T-helper 1 cell treated with Interleukin-12 subunit alpha and Interleukin-12 subunit beta and Interleukin-4 antibody, amounts not matched to agents 30 μg/mL and 1 μg/mL, for 36 hours (primary cell): ENCODE data around the gene DELE1.

Source experiments
- H3K27ac Mint-ChIP-seq: one replicate; pipeline ENCODE4 v1.8.0; 2021; ENCODE audit warnings: mild to moderate bottlenecking, mixed read lengths
- H3K27me3 Mint-ChIP-seq: one replicate; pipeline ENCODE4 v1.8.0; 2021; ENCODE audit warnings: low read depth, mixed read lengths
- H3K36me3 Mint-ChIP-seq: one replicate; pipeline ENCODE4 v1.8.0; 2021; ENCODE audit warnings: low read depth, mixed read lengths
- H3K4me1 Mint-ChIP-seq: one replicate; pipeline ENCODE4 v1.8.0; 2021; ENCODE audit warnings: low read depth, mixed read lengths
- H3K4me3 Mint-ChIP-seq: one replicate; pipeline ENCODE4 v1.8.0; 2021; ENCODE audit warnings: mild to moderate bottlenecking, moderate library complexity, mixed read lengths
- H3K9me3 Mint-ChIP-seq: one replicate; pipeline ENCODE4 v1.8.0; 2021; ENCODE audit warnings: mixed read lengths

The DELE1 gene

GRCh38 chr5:141949511-141949910 is 25.8 kb downstream of the DELE1 start:
- no peaks in the 10 kb centered on the region for H3K27me3 Mint-ChIP-seq
- H3K4me1 Mint-ChIP-seq = peaks cover 26% of the 10 kb centered on the region
- H3K36me3 Mint-ChIP-seq = no peaks in the 10 kb centered on the region
- H3K4me3 Mint-ChIP-seq = no peak overlapping the region
- no peaks in the 10 kb centered on the region for H3K9me3 Mint-ChIP-seq
- H3K27ac Mint-ChIP-seq = no peak overlapping the region

GRCh38 chr5:141950207-141951005 is 26.7 kb downstream of the DELE1 start:
- Mint-ChIP-seq H3K4me1 (peaks cover 27% of the 10 kb centered on the region), H3K27me3 (no peaks in the 10 kb centered on the region), H3K36me3 (no peaks in the 10 kb centered on the region), H3K27ac (no peak overlapping the region), H3K9me3 (no peaks in the 10 kb centered on the region), H3K4me3 (no peak overlapping the region)

- peak overlapping the region; percentile 73 for H3K27ac Mint-ChIP-seq
- peaks cover 27% of the 10 kb centered on the region for H3K4me1 Mint-ChIP-seq
- no peaks in the 10 kb centered on the region for H3K27me3 Mint-ChIP-seq
- peak overlapping the region; percentile 19 for H3K4me3 Mint-ChIP-seq
- H3K9me3 Mint-ChIP-seq = no peaks in the 10 kb centered on the region
- no peaks in the 10 kb centered on the region for H3K36me3 Mint-ChIP-seq
Measured at GRCh38 chr5:141951332-141951781, 27.7 kb downstream of the DELE1 start.

GRCh38 chr5:141952020-141952419 is 28.3 kb downstream of the DELE1 start:
- Mint-ChIP-seq H3K4me3 (no peak overlapping the region), H3K36me3 (no peaks in the 10 kb centered on the region), H3K27ac (no peak overlapping the region), H3K4me1 (peaks cover 29% of the 10 kb centered on the region), H3K9me3 (no peaks in the 10 kb centered on the region), H3K27me3 (no peaks in the 10 kb centered on the region)

GRCh38 chr5:141954194-141954593 is 30.5 kb downstream of the DELE1 start:
- Mint-ChIP-seq H3K27me3 (no peaks in the 10 kb centered on the region), H3K9me3 (no peaks in the 10 kb centered on the region), H3K36me3 (no peaks in the 10 kb centered on the region), H3K4me3 (no peak overlapping the region), H3K4me1 (peaks cover 48% of the 10 kb centered on the region), H3K27ac (no peak overlapping the region)

- no peaks in the 10 kb centered on the region for H3K9me3 Mint-ChIP-seq
- H3K4me3 Mint-ChIP-seq = peak overlapping the region; percentile 71
- no peaks in the 10 kb centered on the region for H3K36me3 Mint-ChIP-seq
- peaks cover 52% of the 10 kb centered on the region for H3K4me1 Mint-ChIP-seq
- H3K27ac Mint-ChIP-seq = peak overlapping the region; percentile 72
- H3K27me3 Mint-ChIP-seq = no peaks in the 10 kb centered on the region
Measured at GRCh38 chr5:141957367-141957996, 33.8 kb downstream of the DELE1 start.

- Mint-ChIP-seq H3K27me3 (no peaks in the 10 kb centered on the region), H3K27ac (peak within 1 kb of the TSS; percentile 89), H3K4me3 (peak within 1 kb of the TSS; percentile 71), H3K9me3 (no peaks in the 10 kb centered on the region), H3K36me3 (no peaks in the 10 kb centered on the region), H3K4me1 (peaks cover 49% of the 10 kb centered on the region)
Measured at GRCh38 chr5:141958113-141958512, 34.4 kb downstream of the DELE1 start, which contains the start of gene PCDH12. PCDH12 (minus strand) TSS chr5:141958202; CDS start chr5:141957851, 351 bp downstream.

GRCh38 chr5:141958546-141959172 is 35.0 kb downstream of the DELE1 start:
- H3K36me3 Mint-ChIP-seq = no peaks in the 10 kb centered on the region
- no peaks in the 10 kb centered on the region for H3K9me3 Mint-ChIP-seq
- H3K27me3 Mint-ChIP-seq = no peaks in the 10 kb centered on the region
- peak overlapping the region; percentile 71 for H3K4me3 Mint-ChIP-seq
- H3K27ac Mint-ChIP-seq = peak overlapping the region; percentile 89
- H3K4me1 Mint-ChIP-seq = peaks cover 47% of the 10 kb centered on the region

- Mint-ChIP-seq H3K36me3 (no peaks in the 10 kb centered on the region), H3K4me1 (peaks cover 40% of the 10 kb centered on the region), H3K4me3 (no peak overlapping the region), H3K27ac (peak overlapping the region; percentile 70), H3K27me3 (no peaks in the 10 kb centered on the region), H3K9me3 (no peaks in the 10 kb centered on the region)
Measured at GRCh38 chr5:141960018-141960417, 36.3 kb downstream of the DELE1 start.

GRCh38 chr5:141960449-141961323 is 37.0 kb downstream of the DELE1 start:
- Mint-ChIP-seq H3K4me3 (peak overlapping the region; percentile 40), H3K27ac (peak overlapping the region; percentile 86), H3K4me1 (peaks cover 40% of the 10 kb centered on the region), H3K9me3 (no peaks in the 10 kb centered on the region), H3K36me3 (no peaks in the 10 kb centered on the region), H3K27me3 (no peaks in the 10 kb centered on the region)

- Mint-ChIP-seq H3K4me3 (no peak overlapping the region), H3K27me3 (no peaks in the 10 kb centered on the region), H3K36me3 (no peaks in the 10 kb centered on the region), H3K27ac (peak overlapping the region; percentile 86), H3K9me3 (no peaks in the 10 kb centered on the region), H3K4me1 (peaks cover 40% of the 10 kb centered on the region)
Measured at GRCh38 chr5:141961466-141961865, 37.8 kb downstream of the DELE1 start.

- Mint-ChIP-seq H3K9me3 (no peaks in the 10 kb centered on the region), H3K36me3 (no peaks in the 10 kb centered on the region), H3K27ac (no peak overlapping the region), H3K4me3 (no peak overlapping the region), H3K27me3 (no peaks in the 10 kb centered on the region), H3K4me1 (peaks cover 30% of the 10 kb centered on the region)
Measured at GRCh38 chr5:141963701-141964100, 40.0 kb downstream of the DELE1 start.

- Mint-ChIP-seq H3K27ac (no peak overlapping the region), H3K27me3 (no peaks in the 10 kb centered on the region), H3K4me1 (peaks cover 27% of the 10 kb centered on the region), H3K36me3 (no peaks in the 10 kb centered on the region), H3K9me3 (no peaks in the 10 kb centered on the region), H3K4me3 (no peak overlapping the region)
Measured at GRCh38 chr5:141965071-141965470, 41.4 kb downstream of the DELE1 start.
